GM23338 (cell line): ENCODE measurements around the gene SPTBN4.

ENCODE experiments used
- CREB1 ChIP-seq: fragments of 250-450 bp; sonication (Bioruptor Pico); IDR thresholded peaks from 2 replicates; pipeline ENCODE4 v1.5.0; 2020; ENCODE audit warnings: low read depth, mild to moderate bottlenecking, moderate library complexity
- CTCF ChIP-seq, 2 experiments: fragments of 200-600 bp in 1 of 2; sonication (generic) in 1 of 2; conservative IDR thresholded peaks; 2 replicates each; pipeline versions ENCODE4 v1.5.1 to v1.6.1; 2016 to 2017; ENCODE audit warnings: antibody characterized with exemption in 2 of 2, low read depth in 2 of 2, mild to moderate bottlenecking in 2 of 2, moderate library complexity in 1 of 2
- EZH2 ChIP-seq: fragments of 200-600 bp; sonication (generic); IDR thresholded peaks from one replicate; pipeline ENCODE4 v1.8.0; 2017; ENCODE audit warnings: antibody characterized with exemption, mild to moderate bottlenecking, low read depth; ENCODE audit not compliant: unreplicated experiment
- EZH2phosphoT487 ChIP-seq: fragments of 200-600 bp; sonication (generic); IDR thresholded peaks from one replicate; pipeline ENCODE4 v1.8.1; 2018; ENCODE audit warnings: antibody characterized with exemption; ENCODE audit not compliant: unreplicated experiment
- JUNB ChIP-seq: IDR thresholded peaks from one replicate; pipeline ENCODE4 v1.6.1; 2016; ENCODE audit warnings: antibody characterized with exemption; ENCODE audit not compliant: unreplicated experiment
- POLR2AphosphoS5 ChIP-seq: IDR thresholded peaks from 2 replicates; pipeline ENCODE4 v1.6.1; 2016; ENCODE audit warnings: antibody characterized with exemption, low read depth
- REST ChIP-seq: IDR thresholded peaks from one replicate; pipeline ENCODE4 v1.6.1; 2018; ENCODE audit warnings: antibody characterized with exemption; ENCODE audit not compliant: unreplicated experiment
- STAT1 ChIP-seq: IDR thresholded peaks from one replicate; pipeline ENCODE4 v1.6.1; 2016; ENCODE audit warnings: antibody characterized with exemption; ENCODE audit not compliant: unreplicated experiment
- ZNF114 ChIP-seq: fragments of 250-450 bp; sonication (Bioruptor Pico); IDR thresholded peaks from 2 replicates; pipeline ENCODE4 v1.5.0; 2020; ENCODE audit warnings: mild to moderate bottlenecking, moderate library complexity
- ZNF462 ChIP-seq: fragments of 250-450 bp; sonication (Bioruptor Pico); IDR thresholded peaks from 2 replicates; pipeline ENCODE4 v1.5.0; 2020; ENCODE audit warnings: mild to moderate bottlenecking, moderate library complexity
- TF ChIP-seq, protein P1 (sequence below): IDR thresholded peaks from 2 replicates; pipeline ENCODE4 v1.6.1; 2016; ENCODE audit warnings: antibody characterized with exemption

DNA sequence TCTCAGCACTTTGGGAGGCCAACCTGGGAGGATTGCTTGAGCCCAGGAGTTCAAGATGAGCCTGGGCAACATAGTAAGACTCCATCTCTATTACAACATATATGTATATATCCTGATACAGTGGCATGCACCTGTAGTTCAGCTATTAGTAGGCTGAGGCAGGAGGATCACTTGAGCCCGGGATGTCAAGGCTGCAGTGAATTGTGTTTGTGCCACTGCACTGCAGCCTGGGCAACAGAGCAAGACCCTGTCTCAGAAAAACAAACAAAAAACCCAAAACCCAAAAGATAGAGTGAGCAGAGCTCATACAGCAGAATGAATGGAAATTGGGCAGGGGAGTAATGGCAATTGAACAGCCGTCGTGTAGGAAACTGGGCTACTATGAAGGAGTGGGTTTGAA is 92.6 kb downstream of the SPTBN4 start:
- TF ChIP-seq CTCF (conservative IDR thresholded peaks at IDR 0.05; ENCODE audit: low read depth in 2 of 2), result no peak
- TF ChIP-seq POLR2AphosphoS5, result no peak
- TF ChIP-seq CREB1, result no peak
- TF ChIP-seq, protein P1, sequence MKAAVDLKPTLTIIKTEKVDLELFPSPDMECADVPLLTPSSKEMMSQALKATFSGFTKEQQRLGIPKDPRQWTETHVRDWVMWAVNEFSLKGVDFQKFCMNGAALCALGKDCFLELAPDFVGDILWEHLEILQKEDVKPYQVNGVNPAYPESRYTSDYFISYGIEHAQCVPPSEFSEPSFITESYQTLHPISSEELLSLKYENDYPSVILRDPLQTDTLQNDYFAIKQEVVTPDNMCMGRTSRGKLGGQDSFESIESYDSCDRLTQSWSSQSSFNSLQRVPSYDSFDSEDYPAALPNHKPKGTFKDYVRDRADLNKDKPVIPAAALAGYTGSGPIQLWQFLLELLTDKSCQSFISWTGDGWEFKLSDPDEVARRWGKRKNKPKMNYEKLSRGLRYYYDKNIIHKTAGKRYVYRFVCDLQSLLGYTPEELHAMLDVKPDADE, result no peak
- no peak for TF ChIP-seq EZH2phosphoT487
- no peak for TF ChIP-seq REST
- TF ChIP-seq STAT1, result no peak
- no peak for TF ChIP-seq EZH2
- no peak for TF ChIP-seq ZNF114
- no peak for TF ChIP-seq JUNB
- TF ChIP-seq ZNF462, result no peak
